Stomach (tissue), 4 donors: ENCODE data around the gene ATXN1.

Experiments used
- CTCF ChIP-seq, 7 experiments: fragments of 450-650 bp in 4 of 7; fragments of 200-600 bp in 3 of 7; sonication (generic) in 3 of 7; IDR thresholded peaks; one replicate each; pipeline ENCODE4 v1.5.1; 2016 to 2019; ENCODE audit warnings: antibody characterized with exemption in 7 of 7, control low read depth in 2 of 7, mild to moderate bottlenecking in 1 of 7
- EP300 ChIP-seq: sonication (generic); formaldehyde crosslinking; IDR thresholded peaks from one replicate; pipeline ENCODE4 v1.6.1; 2017; ENCODE audit warnings: antibody characterized with exemption
- POLR2A ChIP-seq, 4 donors: fragments of 450-650 bp; IDR thresholded peaks; one replicate each; pipeline ENCODE4 v1.6.1; 2016; ENCODE audit warnings: antibody characterized with exemption in 4 of 4, control low read depth in 2 of 4, mild to moderate bottlenecking in 1 of 4, moderate library complexity in 1 of 4
- POLR2AphosphoS5 ChIP-seq, 3 donors: sonication (generic); formaldehyde crosslinking; IDR thresholded peaks; one replicate each; pipeline ENCODE4 v1.6.1; 2016; ENCODE audit warnings: antibody characterized with exemption in 3 of 3

- no peak for TF ChIP-seq CTCF (IDR thresholded peaks at IDR 0.05)
- TF ChIP-seq POLR2A (IDR thresholded peaks at IDR 0.05), result no peak
- TF ChIP-seq POLR2AphosphoS5 (IDR thresholded peaks at IDR 0.05), result no peak
- no peak for TF ChIP-seq EP300
These were observed 279.4 kb downstream of the ATXN1 start for GRCh38 chr6:16481697-16482399.
